ENCODE data around the gene KDM2B.

KDM2B gene

GRCh38 chr12:121525411-121525810, 55.4 kb downstream of the KDM2B start:
- no peak for FAIRE-seq

- FAIRE-seq, result no peak
Observed at GRCh38 chr12:121524196-121524916, 56.5 kb downstream of the KDM2B start.

- no peak for FAIRE-seq
Observed at GRCh38 chr12:121523741-121524140, 57.1 kb downstream of the KDM2B start.

- FAIRE-seq, result no peak
Observed at GRCh38 chr12:121522971-121523370, 57.9 kb downstream of the KDM2B start.

- FAIRE-seq, result no peak
Observed at GRCh38 chr12:121520586-121521086, 60.2 kb downstream of the KDM2B start.

- no peak for FAIRE-seq
Observed at GRCh38 chr12:121520119-121520518, 60.7 kb downstream of the KDM2B start.

- no peak for FAIRE-seq
Observed at GRCh38 chr12:121519227-121519626, 61.6 kb downstream of the KDM2B start.

- no peak for FAIRE-seq
Observed at GRCh38 chr12:121518656-121519055, 62.2 kb downstream of the KDM2B start.

GRCh38 chr12:121516437-121517011, 64.3 kb downstream of the KDM2B start:
- FAIRE-seq, result no peak

GRCh38 chr12:121515615-121516014, 65.2 kb downstream of the KDM2B start:
- FAIRE-seq, result no peak

GRCh38 chr12:121514184-121514742, 66.6 kb downstream of the KDM2B start:
- no peak for FAIRE-seq

GRCh38 chr12:121513464-121514183, 67.2 kb downstream of the KDM2B start:
- no peak for FAIRE-seq

GRCh38 chr12:121512561-121512960, 68.3 kb downstream of the KDM2B start:
- no peak for FAIRE-seq

GRCh38 chr12:121511916-121512315, 68.9 kb downstream of the KDM2B start:
- no peak for FAIRE-seq

GRCh38 chr12:121509339-121509738, 71.5 kb downstream of the KDM2B start:
- no peak for FAIRE-seq

GRCh38 chr12:121508533-121508932, 72.3 kb downstream of the KDM2B start:
- FAIRE-seq, result no peak

- FAIRE-seq, result no peak
Observed at GRCh38 chr12:121507984-121508383, 72.8 kb downstream of the KDM2B start.

- FAIRE-seq, result no peak
Observed at GRCh38 chr12:121507245-121507644, 73.6 kb downstream of the KDM2B start.

GRCh38 chr12:121505513-121505912, 75.3 kb downstream of the KDM2B start:
- FAIRE-seq, result no peak

- no peak for FAIRE-seq
Observed at GRCh38 chr12:121504505-121504904, 76.3 kb downstream of the KDM2B start.

- no peak for FAIRE-seq
Observed at GRCh38 chr12:121503395-121503794, 77.4 kb downstream of the KDM2B start.

GRCh38 chr12:121501946-121502345, 78.9 kb downstream of the KDM2B start:
- no peak for FAIRE-seq

GRCh38 chr12:121499929-121500793, 80.7 kb downstream of the KDM2B start:
- peak; percentile 75 for FAIRE-seq

All from TTC549 (cell line).